GM12873 (cell line): ENCODE data around the gene PLOD2.

ENCODE experiments used
- CTCF ChIP-seq: IDR thresholded peaks from 2 replicates; pipeline ENCODE4 v1.5.1; 2012; ENCODE audit warnings: low read depth, mild to moderate bottlenecking, moderate library complexity, low read length, control low read depth; ENCODE audit not compliant: insufficient read depth; ENCODE audit errors: missing control alignments

PLOD2 gene

DNA sequence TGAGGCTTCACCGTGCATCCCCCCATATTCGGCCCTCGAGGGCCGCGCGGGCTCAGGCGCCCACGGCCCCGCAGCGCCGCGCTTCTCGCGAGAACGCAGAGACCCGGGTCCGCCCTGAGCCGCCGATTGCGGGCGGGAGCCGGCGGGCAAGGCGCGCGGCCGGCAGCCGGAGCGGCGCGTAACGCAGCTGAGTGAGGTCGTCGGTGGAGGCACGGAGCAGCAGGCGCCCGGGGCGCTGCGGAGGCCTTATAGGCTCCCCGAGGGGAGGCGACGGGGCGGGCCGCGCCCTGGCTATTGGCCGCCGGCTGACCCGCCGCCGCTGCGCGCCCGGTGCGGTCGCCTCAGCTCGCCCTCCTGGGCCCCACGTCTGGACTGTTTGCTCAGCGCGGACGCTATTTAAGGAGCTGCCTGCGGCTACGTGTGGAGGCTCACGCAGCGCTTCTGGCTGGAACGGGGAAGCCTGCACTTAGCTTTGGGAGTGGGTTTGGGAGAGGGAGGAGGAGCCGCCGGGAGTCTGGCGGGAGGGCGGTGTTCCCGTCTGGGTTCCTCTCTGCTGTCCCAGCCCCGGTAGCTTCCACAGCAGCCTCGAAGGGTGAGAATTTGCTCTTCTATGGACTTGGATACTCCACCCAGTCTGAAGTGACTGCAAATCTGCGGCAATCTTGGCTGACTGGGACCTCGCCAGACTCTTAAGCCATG lies at the start of gene PLOD2:
TSS of gene PLOD2 (minus strand) at position 221 of the 699 bp plus-strand sequence. CDS start at position 26, 195 bp downstream.
- TF ChIP-seq CTCF: no peak

- TF ChIP-seq CTCF: no peak
Observed at GRCh38 chr3:146209371-146209770, 48.4 kb upstream of the PLOD2 start.

DNA sequence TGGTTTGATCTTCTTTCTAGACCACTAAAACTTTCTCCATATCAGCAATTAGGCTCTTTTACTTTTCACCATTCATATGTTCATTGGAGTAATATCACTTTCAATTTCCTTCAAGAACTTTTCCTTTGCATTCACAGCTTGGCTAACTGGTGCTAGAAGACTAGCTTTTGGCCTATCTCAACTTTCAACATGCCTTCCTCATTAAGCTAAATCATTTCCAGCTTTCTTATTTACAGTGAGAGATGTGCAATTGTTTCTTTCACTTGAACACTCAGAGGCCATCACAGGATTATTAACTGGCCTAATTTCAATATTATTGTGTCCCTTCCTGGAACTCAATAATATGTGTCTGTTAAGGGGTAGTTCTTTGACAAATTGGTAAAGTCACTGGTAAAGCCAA lies 42.8 kb upstream of the PLOD2 start:
- no peak for TF ChIP-seq CTCF

DNA sequence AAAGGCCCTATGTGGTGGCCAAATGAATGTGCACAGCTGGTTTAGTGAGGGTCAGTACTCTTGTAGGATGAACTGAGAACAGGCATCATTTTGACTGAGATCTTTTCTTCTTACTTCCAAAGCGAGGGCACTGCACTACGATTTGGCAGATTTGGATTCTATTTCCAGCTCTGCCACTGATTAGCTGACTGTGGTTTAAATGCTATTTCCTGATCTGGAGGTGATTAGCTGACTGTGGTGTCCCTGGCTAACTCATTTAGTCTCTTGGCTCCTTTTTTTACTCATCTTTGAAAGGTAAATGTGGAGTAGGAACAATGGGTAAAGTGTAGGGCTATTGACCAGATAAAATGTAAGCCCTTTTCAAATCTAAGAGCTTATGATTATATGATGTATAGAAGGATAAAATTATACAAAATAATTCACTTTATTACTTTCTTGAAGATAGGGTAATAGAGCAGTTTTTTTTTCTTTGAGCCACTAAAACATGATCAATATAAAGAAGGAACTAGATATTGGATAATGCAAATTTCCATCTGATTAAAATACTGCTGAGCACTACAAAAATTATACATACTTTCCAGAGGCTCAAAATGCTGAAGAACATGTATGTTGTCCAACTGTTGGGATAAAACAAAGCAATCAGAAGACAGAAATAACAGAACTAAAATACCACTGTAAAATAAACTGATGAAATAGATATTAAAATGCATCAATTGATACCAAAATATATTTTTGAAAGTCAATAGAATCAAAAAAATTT lies 39.7 kb upstream of the PLOD2 start:
- TF ChIP-seq CTCF: no peak

DNA sequence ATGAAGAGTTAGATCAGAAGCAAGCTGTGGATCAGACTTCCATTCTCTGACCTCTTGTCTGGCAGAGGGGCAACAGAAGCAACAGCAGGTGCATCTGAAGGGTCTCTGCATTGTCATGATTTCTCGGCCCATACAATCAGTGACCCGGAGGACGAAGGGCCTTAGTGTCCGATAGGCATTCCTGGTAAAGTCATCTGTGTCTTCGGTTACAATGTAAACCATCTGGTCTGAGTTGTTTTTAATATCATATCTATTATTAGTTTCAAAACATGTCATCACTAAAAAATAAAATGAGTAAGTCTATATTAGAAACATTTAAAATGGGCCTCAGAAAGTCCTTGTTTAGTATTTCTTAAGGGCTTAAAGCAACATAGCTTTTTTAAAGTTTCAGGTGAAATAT lies 38.8 kb upstream of the PLOD2 start:
- no peak for TF ChIP-seq CTCF

- no peak for TF ChIP-seq CTCF
Observed at GRCh38 chr3:146196789-146197188, 35.8 kb upstream of the PLOD2 start.

GRCh38 chr3:146195605-146196004 lies 34.6 kb upstream of the PLOD2 start:
- TF ChIP-seq CTCF: no peak
